Activated naive CD8-positive, alpha-beta T cell treated with anti-CD3 and anti-CD28 coated beads, Interleukin-2, amount 10 ng/mL, durations not matched to agents 7 days and 5 days (primary cell): ENCODE results near the gene ZNF622. TPM values are rescaled to one million over a fixed set of nuclear protein-coding genes. Genes with fewer than 3 reads are reported as not detected.

Source experiments
- ATAC-seq: fragments of 150-1000 bp; cut with Tn5 transposase; one replicate; pipeline ENCODE4 v1.10.0; 2021; ENCODE audit warnings: low read depth, moderate library complexity
- POLR2A ChIA-PET: fragments of 350-600 bp; sonication (Branson Sonifier 250); formaldehyde crosslinking; loops from one replicate; lab custom pipeline; 2021; ENCODE audit warnings: antibody characterized with exemption; lab: Charles Lee
- DNase-seq: peaks from one replicate; pipeline ENCODE4 v3.0.0; 2021
- H3K27ac Mint-ChIP-seq: one replicate; pipeline ENCODE4 v1.8.0; 2022; ENCODE audit warnings: mild to moderate bottlenecking, mixed read lengths
- H3K27me3 Mint-ChIP-seq: one replicate; pipeline ENCODE4 v1.8.0; 2022; ENCODE audit warnings: mild to moderate bottlenecking, moderate library complexity, mixed read lengths
- H3K36me3 Mint-ChIP-seq: one replicate; pipeline ENCODE4 v1.8.0; 2021; ENCODE audit warnings: mild to moderate bottlenecking, mixed read lengths
- H3K4me1 Mint-ChIP-seq: one replicate; pipeline ENCODE4 v1.8.0; 2021; ENCODE audit warnings: mixed read lengths
- H3K4me3 Mint-ChIP-seq: one replicate; pipeline ENCODE4 v1.8.0; 2022; ENCODE audit warnings: mild to moderate bottlenecking, moderate library complexity, mixed read lengths
- H3K9me3 Mint-ChIP-seq: one replicate; pipeline ENCODE4 v1.8.0; 2021; ENCODE audit warnings: mixed read lengths
- total RNA-seq, 2 experiments: library from RNA; stranded (reverse); gene quantifications; one replicate each; pipeline ENCODE4 v1.2.3, GENCODE V29; 2021

Gene ZNF622
- total RNA-seq = 10 to 100 TPM; 30.7 to 36.0 TPM

GRCh38 chr5:16465544-16466432 lies at the start of gene ZNF622:
TSS of gene ZNF622 (minus strand) at chr5:16465800. CDS start at chr5:16465665, 135 bp downstream.
- no peaks in the 10 kb centered on the region for H3K9me3 Mint-ChIP-seq
- H3K4me3 Mint-ChIP-seq = peak within 1 kb of the TSS; percentile 98
- H3K27ac Mint-ChIP-seq = peak within 1 kb of the TSS; percentile 98
- peak; percentile 88 for DNase-seq
- H3K27me3 Mint-ChIP-seq = no peaks in the 10 kb centered on the region
- peaks cover 30% of the 10 kb centered on the region for H3K36me3 Mint-ChIP-seq
- POLR2A ChIA-PET = interaction anchor here (0.6 to 2.4 kb wide), 4 partner anchors 10 to 151 kb away, joined by 3 to 11 read pairs (median 6); partner anchors contain the start of gene RETREG1
- H3K4me1 Mint-ChIP-seq = peaks cover 66% of the 10 kb centered on the region
- peak; percentile 91 for ATAC-seq

- DNase-seq (no peak), ATAC-seq (no peak)
- no peak overlapping the region for H3K4me3 Mint-ChIP-seq
- no peak overlapping the region for H3K27ac Mint-ChIP-seq
- peaks cover 16% of the 10 kb centered on the region for H3K36me3 Mint-ChIP-seq
- POLR2A ChIA-PET = no interaction called here
- peaks cover 2% of the 10 kb centered on the region for H3K4me1 Mint-ChIP-seq
- H3K27me3 Mint-ChIP-seq = no peaks in the 10 kb centered on the region
- peaks cover 7% of the 10 kb centered on the region for H3K9me3 Mint-ChIP-seq
These were observed 44.5 kb upstream of the ZNF622 start for GRCh38 chr5:16510098-16510497.

DNA sequence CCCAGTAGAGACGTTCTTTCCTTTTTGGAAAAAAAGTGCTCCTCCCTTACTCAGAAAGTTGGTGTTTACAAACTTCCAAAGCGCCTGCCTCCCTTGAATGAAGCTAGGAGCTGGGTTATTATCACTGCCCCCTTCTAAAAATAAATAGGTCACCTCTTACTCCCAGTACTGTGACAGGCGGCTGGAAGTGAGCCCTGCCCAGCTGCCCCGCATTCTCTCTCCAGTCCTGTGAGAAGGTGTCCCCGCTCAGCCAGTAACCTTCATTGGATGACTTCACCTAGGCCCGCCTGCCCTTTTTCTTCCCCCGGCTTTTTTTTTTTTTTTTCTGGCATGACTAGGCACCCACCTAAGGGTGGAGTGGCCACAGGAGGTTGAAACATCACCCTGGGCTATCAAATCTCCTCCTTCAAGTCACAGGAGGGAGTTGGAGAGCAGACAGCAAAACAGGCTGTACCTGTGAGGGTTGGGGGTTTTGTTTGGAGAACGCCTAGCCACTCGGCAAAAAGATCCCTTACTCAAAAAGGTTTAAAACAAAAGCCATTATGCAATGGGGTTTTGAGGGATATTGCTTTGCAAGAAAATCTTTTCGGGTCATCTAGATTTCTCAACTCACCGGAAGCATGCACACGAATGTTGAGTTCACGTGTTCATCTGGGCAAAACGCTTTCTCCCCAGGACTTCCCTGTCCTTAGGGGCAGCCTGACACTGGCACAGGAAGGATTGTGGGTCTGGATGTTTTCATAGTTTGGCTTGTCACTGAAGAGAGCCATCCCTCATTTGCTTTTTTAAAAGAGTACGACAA lies 43.3 kb upstream of the ZNF622 start:
- H3K27me3 Mint-ChIP-seq = no peaks in the 10 kb centered on the region
- POLR2A ChIA-PET = no interaction called here
- peaks cover 5% of the 10 kb centered on the region for H3K9me3 Mint-ChIP-seq
- DNase-seq (no peak), ATAC-seq (no peak)
- peaks cover 5% of the 10 kb centered on the region for H3K4me1 Mint-ChIP-seq
- no peak overlapping the region for H3K4me3 Mint-ChIP-seq
- H3K27ac Mint-ChIP-seq = no peak overlapping the region
- peaks cover 21% of the 10 kb centered on the region for H3K36me3 Mint-ChIP-seq

GRCh38 chr5:16507716-16508115 lies 42.1 kb upstream of the ZNF622 start:
- peaks cover 22% of the 10 kb centered on the region for H3K36me3 Mint-ChIP-seq
- POLR2A ChIA-PET = no interaction called here
- H3K27me3 Mint-ChIP-seq = no peaks in the 10 kb centered on the region
- H3K4me1 Mint-ChIP-seq = peaks cover 5% of the 10 kb centered on the region
- no peak for DNase-seq
- peaks cover 5% of the 10 kb centered on the region for H3K9me3 Mint-ChIP-seq
- H3K4me3 Mint-ChIP-seq = no peak overlapping the region
- ATAC-seq = no peak
- no peak overlapping the region for H3K27ac Mint-ChIP-seq

DNA sequence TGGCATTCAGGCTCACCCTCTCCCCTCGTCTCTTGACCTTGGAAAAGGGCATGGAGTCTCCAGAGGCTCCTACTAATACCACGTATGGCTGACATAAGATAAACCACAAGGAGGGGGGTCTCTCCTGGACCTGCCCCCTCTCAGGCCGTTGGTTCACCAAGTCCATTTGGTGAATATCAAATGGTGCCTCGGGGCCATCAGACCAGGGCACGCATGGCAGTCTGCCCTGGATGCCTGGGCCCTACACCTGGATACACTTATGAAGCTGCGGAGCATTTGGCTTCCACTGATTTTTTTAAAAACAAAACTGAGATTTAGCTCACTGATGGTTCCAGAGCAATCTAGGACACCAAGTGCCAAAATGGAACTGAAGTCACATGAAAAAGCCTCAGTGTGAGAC lies 40.3 kb upstream of the ZNF622 start:
- Mint-ChIP-seq H3K27me3 (no peaks in the 10 kb centered on the region), H3K4me3 (no peak overlapping the region), H3K4me1 (peaks cover 5% of the 10 kb centered on the region), H3K9me3 (peaks cover 2% of the 10 kb centered on the region), H3K36me3 (peaks cover 15% of the 10 kb centered on the region), H3K27ac (no peak overlapping the region)
- POLR2A ChIA-PET = no interaction called here
- no peak for DNase-seq
- ATAC-seq = no peak

- Mint-ChIP-seq H3K4me3 (no peak overlapping the region), H3K4me1 (peaks cover 3% of the 10 kb centered on the region), H3K36me3 (peaks cover 16% of the 10 kb centered on the region), H3K27ac (no peak overlapping the region), H3K9me3 (peaks cover 3% of the 10 kb centered on the region), H3K27me3 (no peaks in the 10 kb centered on the region)
- no peak for DNase-seq
- ATAC-seq = no peak
- POLR2A ChIA-PET = no interaction called here
These were observed 39.7 kb upstream of the ZNF622 start for GRCh38 chr5:16505140-16505891.

DNA sequence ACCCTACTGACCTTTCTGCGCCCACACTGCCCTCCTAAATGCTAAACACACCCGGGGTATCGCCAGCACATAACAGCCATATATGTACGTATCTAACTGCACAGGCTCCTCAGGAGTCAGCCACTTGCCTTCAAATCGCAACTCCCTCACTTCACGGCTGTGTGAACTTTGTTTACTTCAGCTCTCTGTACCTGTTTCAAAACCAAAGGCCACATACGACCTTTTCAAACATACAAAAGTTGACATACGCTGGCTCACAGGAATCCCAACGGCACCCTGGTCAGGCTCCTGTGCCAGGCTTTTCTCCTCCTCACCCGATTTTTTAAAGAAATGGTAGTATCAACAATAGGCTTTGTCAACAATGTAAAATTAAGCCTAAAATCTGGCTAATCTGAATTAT lies 39.0 kb upstream of the ZNF622 start:
- peaks cover 3% of the 10 kb centered on the region for H3K4me1 Mint-ChIP-seq
- H3K27me3 Mint-ChIP-seq = no peaks in the 10 kb centered on the region
- H3K4me3 Mint-ChIP-seq = no peak overlapping the region
- H3K27ac Mint-ChIP-seq = no peak overlapping the region
- ATAC-seq (no peak), DNase-seq (no peak)
- H3K9me3 Mint-ChIP-seq = peaks cover 5% of the 10 kb centered on the region
- H3K36me3 Mint-ChIP-seq = peaks cover 23% of the 10 kb centered on the region
- POLR2A ChIA-PET = no interaction called here

- H3K9me3 Mint-ChIP-seq = peaks cover 6% of the 10 kb centered on the region
- DNase-seq (no peak), ATAC-seq (no peak)
- POLR2A ChIA-PET = no interaction called here
- H3K36me3 Mint-ChIP-seq = peaks cover 32% of the 10 kb centered on the region
- no peaks in the 10 kb centered on the region for H3K27me3 Mint-ChIP-seq
- H3K27ac Mint-ChIP-seq = no peak overlapping the region
- no peak overlapping the region for H3K4me3 Mint-ChIP-seq
- H3K4me1 Mint-ChIP-seq = peaks cover 3% of the 10 kb centered on the region
These were observed 37.3 kb upstream of the ZNF622 start for GRCh38 chr5:16502866-16503265.

- ATAC-seq = no peak
- DNase-seq = no peak
- peaks cover 3% of the 10 kb centered on the region for H3K4me1 Mint-ChIP-seq
- H3K9me3 Mint-ChIP-seq = peaks cover 15% of the 10 kb centered on the region
- H3K4me3 Mint-ChIP-seq = no peak overlapping the region
- H3K36me3 Mint-ChIP-seq = peaks cover 38% of the 10 kb centered on the region
- H3K27ac Mint-ChIP-seq = no peak overlapping the region
- no peaks in the 10 kb centered on the region for H3K27me3 Mint-ChIP-seq
- POLR2A ChIA-PET = interaction anchor here (0.5 kb wide), 1 partner anchor 27 kb away, joined by 3 read pairs; no protein-coding TSS in a partner anchor
These were observed 34.4 kb upstream of the ZNF622 start for GRCh38 chr5:16500024-16500423.

DNA sequence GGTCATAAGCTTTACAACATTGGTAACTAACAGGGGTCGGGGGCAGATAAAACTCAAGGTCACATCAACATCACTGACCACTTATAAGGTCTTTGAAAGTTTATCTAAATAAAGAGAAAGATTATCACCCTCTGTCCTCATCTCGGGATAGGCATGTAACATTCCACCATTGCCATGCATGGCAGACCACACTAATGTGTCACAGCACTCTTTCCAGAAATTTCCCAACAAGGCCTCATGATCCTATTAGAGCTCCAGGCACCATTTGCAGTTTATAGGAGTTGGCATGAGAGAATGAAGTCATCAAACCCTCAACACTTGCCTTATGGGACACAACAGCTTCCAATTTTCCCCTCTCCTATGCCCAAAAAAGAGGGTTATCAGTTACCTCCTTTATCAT lies 31.9 kb upstream of the ZNF622 start:
- POLR2A ChIA-PET = no interaction called here
- no peaks in the 10 kb centered on the region for H3K27me3 Mint-ChIP-seq
- H3K36me3 Mint-ChIP-seq = peaks cover 41% of the 10 kb centered on the region
- DNase-seq (no peak), ATAC-seq (no peak)
- peaks cover 20% of the 10 kb centered on the region for H3K9me3 Mint-ChIP-seq
- no peak overlapping the region for H3K4me3 Mint-ChIP-seq
- no peaks in the 10 kb centered on the region for H3K4me1 Mint-ChIP-seq
- no peak overlapping the region for H3K27ac Mint-ChIP-seq

DNA sequence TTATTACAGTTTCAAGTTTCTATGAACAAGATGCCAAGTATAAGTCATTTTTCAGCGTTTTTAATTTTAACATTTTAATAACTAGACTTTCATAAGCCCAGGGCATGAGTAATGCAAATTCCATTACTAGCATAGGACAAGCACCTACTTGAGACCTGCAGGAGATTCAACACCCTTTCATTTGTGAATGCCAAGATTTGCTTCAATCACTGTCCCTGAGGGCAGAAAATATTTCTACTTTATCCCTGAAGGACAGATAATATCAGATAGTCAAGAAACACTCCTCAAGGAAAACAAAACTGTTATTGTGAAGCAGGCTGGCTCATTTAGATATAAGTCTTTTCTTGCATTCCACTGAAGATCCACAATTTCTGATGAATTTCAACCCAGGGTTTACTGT lies 27.7 kb upstream of the ZNF622 start:
- H3K9me3 Mint-ChIP-seq = peaks cover 15% of the 10 kb centered on the region
- H3K27ac Mint-ChIP-seq = no peak overlapping the region
- DNase-seq = no peak
- H3K36me3 Mint-ChIP-seq = peaks cover 23% of the 10 kb centered on the region
- ATAC-seq = no peak
- POLR2A ChIA-PET = no interaction called here
- H3K27me3 Mint-ChIP-seq = no peaks in the 10 kb centered on the region
- peaks cover under 1% of the 10 kb centered on the region for H3K4me1 Mint-ChIP-seq
- no peak overlapping the region for H3K4me3 Mint-ChIP-seq

- Mint-ChIP-seq H3K9me3 (peaks cover 11% of the 10 kb centered on the region), H3K36me3 (peaks cover 17% of the 10 kb centered on the region), H3K4me1 (peaks cover 3% of the 10 kb centered on the region), H3K27me3 (no peaks in the 10 kb centered on the region), H3K4me3 (no peak overlapping the region), H3K27ac (no peak overlapping the region)
- DNase-seq (no peak), ATAC-seq (no peak)
- POLR2A ChIA-PET = no interaction called here
These were observed 27.0 kb upstream of the ZNF622 start for GRCh38 chr5:16492398-16493140.
